Testis (tissue), 3 donors: ENCODE results near the gene RAD51. TPM values are rescaled to one million over a fixed set of nuclear protein-coding genes. Genes with fewer than 3 reads are reported as not detected.

Source experiments
- DNase-seq: peaks from one replicate; pipeline ENCODE4 v3.0.0-alpha.2; 2019
- H3K27ac ChIP-seq, 2 donors: fragments of 200-600 bp; sonication (generic); one replicate each; pipeline ENCODE4 v1.5.1; 2019
- H3K27me3 ChIP-seq: fragments of 200-600 bp; sonication (generic); one replicate; pipeline ENCODE4 v1.5.1; 2019
- H3K36me3 ChIP-seq: fragments of 200-600 bp; sonication (generic); one replicate; pipeline ENCODE4 v1.5.1; 2017; ENCODE audit warnings: low read depth; ENCODE audit errors: missing control alignments
- H3K4me1 ChIP-seq: fragments of 200-600 bp; sonication (generic); one replicate; pipeline ENCODE4 v1.5.1; 2019
- H3K4me3 ChIP-seq, 2 donors: fragments of 200-600 bp; sonication (generic); one replicate each; pipeline ENCODE4 v1.5.1; 2017 to 2019
- H3K9me3 ChIP-seq: fragments of 200-600 bp; sonication (generic); one replicate; pipeline ENCODE4 v1.5.1; 2017
- CTCF ChIP-seq, 3 experiments: fragments of 450-650 bp in 2 of 3; fragments of 200-600 bp in 1 of 3; sonication (generic) in 1 of 3; IDR thresholded peaks; one replicate each; pipeline ENCODE4 v1.5.1; 2016 to 2019; ENCODE audit warnings: antibody characterized with exemption in 3 of 3, mild to moderate bottlenecking in 2 of 3, moderate library complexity in 1 of 3
- POLR2A ChIP-seq: fragments of 450-650 bp; IDR thresholded peaks from one replicate; pipeline ENCODE4 v1.6.1; 2017; ENCODE audit warnings: antibody characterized with exemption, mild to moderate bottlenecking, moderate library complexity
- WGBS, 2 donors: methylation state at CpG; one replicate each; pipeline ENCODE4 v1.1.5; 2018; 5-methylcytosine and 5-hydroxymethylcytosine counted together
- intact Hi-C: fragments of 100-400 bp; cut with DNase I; formaldehyde crosslinking; loops from one replicate; pipeline ENCODE4 v1.15.1; 2023; ENCODE audit warnings: low total_unique reads
- polyA plus RNA-seq: library from polyadenylated mRNA; stranded (reverse); fragments of 350-450 nt; fragmentation: Illumina TruSeq; extraction: RNeasy Lipid Tissue Mini Kit (QIAGEN cat#74804); gene quantifications from one replicate; pipeline ENCODE4 v1.2.3, GENCODE V29; 2014; ENCODE audit warnings: low read depth, low replicate concordance; ENCODE audit not compliant: insufficient read depth
- total RNA-seq, 2 donors: library from RNA; depleted of rRNA; stranded (reverse); fragments of >200 nt; gene quantifications; one replicate each; pipeline ENCODE4 v1.2.3, GENCODE V29; 2016

The RAD51 gene
- total and polyA plus RNA-seq, 3 donors from 2014 or later = 13.8 to 76.1 (median 16.9) TPM

GRCh38 chr15:40747685-40748631, 53.0 kb downstream of the RAD51 start:
- Histone ChIP-seq H3K36me3 (no peaks in the 10 kb centered on the region), H3K9me3 (no peaks in the 10 kb centered on the region), H3K4me3 (no peak overlapping the region), H3K27me3 (no peaks in the 10 kb centered on the region), H3K4me1 (no peaks in the 10 kb centered on the region), H3K27ac (no peak overlapping the region)
- TF ChIP-seq CTCF (IDR thresholded peaks at IDR 0.05) (no peak), POLR2A (no peak)
- intact Hi-C loops = no loop called here
- WGBS, 2 donors = 76 to 79% methylated on average over 7 of the region's 7 CpGs
- no peak for DNase-seq

GRCh38 chr15:40749151-40749630, 54.2 kb downstream of the RAD51 start:
- no peaks in the 10 kb centered on the region for H3K27me3 ChIP-seq
- intact Hi-C loops = no loop called here
- H3K4me1 ChIP-seq = peaks cover 3% of the 10 kb centered on the region
- WGBS, 2 donors = 91 to 92% methylated on average over 4 of the region's 4 CpGs
- H3K27ac ChIP-seq = no peak overlapping the region
- TF ChIP-seq POLR2A (no peak), CTCF (IDR thresholded peaks at IDR 0.05) (no peak)
- H3K9me3 ChIP-seq = no peaks in the 10 kb centered on the region
- H3K36me3 ChIP-seq = no peaks in the 10 kb centered on the region
- H3K4me3 ChIP-seq = no peak overlapping the region
- no peak for DNase-seq

GRCh38 chr15:40750885-40751284, 55.9 kb downstream of the RAD51 start:
- Histone ChIP-seq H3K9me3 (no peaks in the 10 kb centered on the region), H3K36me3 (no peaks in the 10 kb centered on the region), H3K4me3 (no peak overlapping the region), H3K4me1 (peaks cover 5% of the 10 kb centered on the region), H3K27ac (no peak overlapping the region), H3K27me3 (no peaks in the 10 kb centered on the region)
- DNase-seq = no peak
- TF ChIP-seq CTCF (IDR thresholded peaks at IDR 0.05) (no peak), POLR2A (no peak)
- WGBS, 2 donors = 90 to 91% methylated on average over 4 of the region's 4 CpGs
- intact Hi-C loops = no loop called here

GRCh38 chr15:40751745-40752144, 56.8 kb downstream of the RAD51 start:
- intact Hi-C loops = no loop called here
- Histone ChIP-seq H3K27me3 (no peaks in the 10 kb centered on the region), H3K27ac (no peak overlapping the region), H3K36me3 (no peaks in the 10 kb centered on the region), H3K4me1 (peaks cover 5% of the 10 kb centered on the region), H3K9me3 (no peaks in the 10 kb centered on the region), H3K4me3 (no peak overlapping the region)
- no peak for TF ChIP-seq POLR2A
- TF ChIP-seq CTCF (IDR thresholded peaks at IDR 0.05) = no peak
- DNase-seq = no peak
- WGBS, 2 donors = 90 to 94% methylated on average over 12 of the region's 12 CpGs

- TF ChIP-seq CTCF (IDR thresholded peaks at IDR 0.05) = no peak
- no peak for TF ChIP-seq POLR2A
- Histone ChIP-seq H3K4me1 (peaks cover 5% of the 10 kb centered on the region), H3K27ac (peak overlapping the region; percentile 44 to 57), H3K36me3 (no peaks in the 10 kb centered on the region), H3K4me3 (peak overlapping the region; percentile 78 to 84), H3K27me3 (no peaks in the 10 kb centered on the region), H3K9me3 (no peaks in the 10 kb centered on the region)
- 2% methylated on average over 22 of the region's 22 CpGs; no CpG with 5 or more reads in 1 of the 2 donors for WGBS, 2 donors
- intact Hi-C loops = no loop called here
- no peak for DNase-seq
Observed at GRCh38 chr15:40754574-40754882, 59.6 kb downstream of the RAD51 start.
